ENCODE data around the gene RBM17.

- TF ChIP-seq CTCF (IDR thresholded peaks at IDR 0.05) (no peak), ELF4 (CRISPR knock-in tag; IDR thresholded peaks at IDR 0.05; ENCODE audit: low read depth) (no peak), FOXP4 (CRISPR knock-in tag; IDR thresholded peaks at IDR 0.05) (no peak), NR1H2 (CRISPR knock-in tag; IDR thresholded peaks at IDR 0.05) (no peak), PRDM15 (CRISPR knock-in tag; IDR thresholded peaks at IDR 0.05) (no peak), ZNF317 (CRISPR knock-in tag; IDR thresholded peaks at IDR 0.05; ENCODE audit: borderline replicate concordance, low read depth) (no peak), JUN (CRISPR knock-in tag; IDR thresholded peaks at IDR 0.05) (no peak)
These were observed 14.8 kb downstream of the RBM17 start for GRCh38 chr10:6103591-6103990.
